Measurements from ENCODE around the gene SOS1.
A peak's percentile ranks its signal among the peaks of the same experiment; 100 is the strongest.
"Not testable (repeated sequence)": the region's sequence is repeated elsewhere in the genome, so short reads cannot be mapped to it uniquely, and the experiment has no call there.

The SOS1 gene

GRCh38 chr2:39099870-39100728, 20.8 kb downstream of the SOS1 start:
- DNase-seq (ENCODE audit: low spot score): peak; percentile 69

- DNase-seq (ENCODE audit: low spot score): no peak
Observed at GRCh38 chr2:39099310-39099869, 21.5 kb downstream of the SOS1 start.

- no peak for DNase-seq (ENCODE audit: low spot score)
Observed at GRCh38 chr2:39095624-39096023, 25.2 kb downstream of the SOS1 start.

GRCh38 chr2:39094717-39095363, 26.0 kb downstream of the SOS1 start:
- DNase-seq (ENCODE audit: low spot score): no peak

- DNase-seq (ENCODE audit: low spot score): no peak
Observed at GRCh38 chr2:39093218-39093898, 27.5 kb downstream of the SOS1 start.

GRCh38 chr2:39091543-39091942, 29.3 kb downstream of the SOS1 start:
- DNase-seq (ENCODE audit: low spot score): no peak

- DNase-seq (ENCODE audit: low spot score): no peak
Observed at GRCh38 chr2:39091063-39091462, 29.8 kb downstream of the SOS1 start.

GRCh38 chr2:39080152-39080551, 40.7 kb downstream of the SOS1 start:
- no peak for DNase-seq (ENCODE audit: low spot score)

GRCh38 chr2:39069890-39070465, 50.9 kb downstream of the SOS1 start:
- DNase-seq (ENCODE audit: low spot score): no peak

- DNase-seq (ENCODE audit: low spot score): no peak
Observed at GRCh38 chr2:39069136-39069515, 51.7 kb downstream of the SOS1 start.

- DNase-seq (ENCODE audit: low spot score): no peak
Observed at GRCh38 chr2:39068299-39069135, 52.3 kb downstream of the SOS1 start.

GRCh38 chr2:39065616-39066015, 55.2 kb downstream of the SOS1 start:
- no peak for DNase-seq (ENCODE audit: low spot score)

- no peak for DNase-seq (ENCODE audit: low spot score)
Observed at GRCh38 chr2:39062320-39062719, 58.5 kb downstream of the SOS1 start.

- no peak for DNase-seq (ENCODE audit: low spot score)
Observed at GRCh38 chr2:39061280-39061679, 59.6 kb downstream of the SOS1 start.

GRCh38 chr2:39059366-39059952, 61.4 kb downstream of the SOS1 start:
- DNase-seq (ENCODE audit: low spot score): peak; percentile 74

- no peak for DNase-seq (ENCODE audit: low spot score)
Observed at GRCh38 chr2:39058101-39058500, 62.8 kb downstream of the SOS1 start.

GRCh38 chr2:39052665-39053064, 68.2 kb downstream of the SOS1 start:
- not testable (repeated sequence) for DNase-seq (ENCODE audit: low spot score)

GRCh38 chr2:39050109-39050508, 70.7 kb downstream of the SOS1 start:
- no peak for DNase-seq (ENCODE audit: low spot score)

GRCh38 chr2:39039072-39039471, 81.8 kb downstream of the SOS1 start:
- DNase-seq (ENCODE audit: low spot score): no peak

GRCh38 chr2:39033980-39034379, 86.9 kb downstream of the SOS1 start:
- DNase-seq (ENCODE audit: low spot score): no peak

- no peak for DNase-seq (ENCODE audit: low spot score)
Observed at GRCh38 chr2:39027421-39027820, 93.4 kb downstream of the SOS1 start.
